ENCODE results near the gene MPDU1. TPM values are rescaled to one million over a fixed set of nuclear protein-coding genes. Genes with fewer than 3 reads are reported as not detected.

Gene MPDU1
- total and polyA plus RNA-seq, 2 of the 13 experiments (the other 11 are each of a cell fraction or from before 2014, with no cell fraction given) = 112 to 167 TPM

GRCh38 chr17:7629939-7630571, 46.4 kb downstream of the MPDU1 start, which contains the start of gene SHBG (continued):
- TF ChIP-seq ERF (CRISPR knock-in tag; IDR thresholded peaks at IDR 0.05) (peak; percentile 20; the same call in 1 of the 2 replicates), HNRNPL (IDR thresholded peaks at IDR 0.05; ENCODE audit: low read depth, low read length) (0 out of 2 replicates have a peak, but pooled peaks have one; percentile 50), ZNF280B (CRISPR knock-in tag; IDR thresholded peaks at IDR 0.05; ENCODE audit: borderline replicate concordance) (0 out of 2 replicates have a peak, but pooled peaks have one; percentile 40), ZNF362 (CRISPR knock-in tag; IDR thresholded peaks at IDR 0.05; ENCODE audit: borderline replicate concordance) (peak; percentile 22; the same call in 1 of the 2 replicates), SMAD9 (CRISPR knock-in tag; IDR thresholded peaks at IDR 0.05) (0 out of 2 replicates have a peak, but pooled peaks have one; percentile 33), BORCS8-MEF2B (CRISPR knock-in tag; IDR thresholded peaks at IDR 0.05) (0 out of 2 replicates have a peak, but pooled peaks have one; percentile 41), ZMYM3 (CRISPR knock-in tag; IDR thresholded peaks at IDR 0.05) (0 out of 2 replicates have a peak, but pooled peaks have one; percentile 40), NR2F1 (CRISPR knock-in tag; IDR thresholded peaks at IDR 0.05) (peak; percentile 41 to 56; a peak in 3 of 4 replicates), PATZ1 (CRISPR knock-in tag; IDR thresholded peaks at IDR 0.05) (peak; percentile 70)
- TF ChIP-seq, protein P1, sequence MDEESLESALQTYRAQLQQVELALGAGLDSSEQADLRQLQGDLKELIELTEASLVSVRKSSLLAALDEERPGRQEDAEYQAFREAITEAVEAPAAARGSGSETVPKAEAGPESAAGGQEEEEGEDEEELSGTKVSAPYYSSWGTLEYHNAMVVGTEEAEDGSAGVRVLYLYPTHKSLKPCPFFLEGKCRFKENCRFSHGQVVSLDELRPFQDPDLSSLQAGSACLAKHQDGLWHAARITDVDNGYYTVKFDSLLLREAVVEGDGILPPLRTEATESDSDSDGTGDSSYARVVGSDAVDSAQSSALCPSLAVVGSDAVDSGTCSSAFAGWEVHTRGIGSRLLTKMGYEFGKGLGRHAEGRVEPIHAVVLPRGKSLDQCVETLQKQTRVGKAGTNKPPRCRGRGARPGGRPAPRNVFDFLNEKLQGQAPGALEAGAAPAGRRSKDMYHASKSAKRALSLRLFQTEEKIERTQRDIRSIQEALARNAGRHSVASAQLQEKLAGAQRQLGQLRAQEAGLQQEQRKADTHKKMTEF (CRISPR knock-in tag; IDR thresholded peaks at IDR 0.05) = peak; percentile 67
- TF ChIP-seq, protein P2, sequence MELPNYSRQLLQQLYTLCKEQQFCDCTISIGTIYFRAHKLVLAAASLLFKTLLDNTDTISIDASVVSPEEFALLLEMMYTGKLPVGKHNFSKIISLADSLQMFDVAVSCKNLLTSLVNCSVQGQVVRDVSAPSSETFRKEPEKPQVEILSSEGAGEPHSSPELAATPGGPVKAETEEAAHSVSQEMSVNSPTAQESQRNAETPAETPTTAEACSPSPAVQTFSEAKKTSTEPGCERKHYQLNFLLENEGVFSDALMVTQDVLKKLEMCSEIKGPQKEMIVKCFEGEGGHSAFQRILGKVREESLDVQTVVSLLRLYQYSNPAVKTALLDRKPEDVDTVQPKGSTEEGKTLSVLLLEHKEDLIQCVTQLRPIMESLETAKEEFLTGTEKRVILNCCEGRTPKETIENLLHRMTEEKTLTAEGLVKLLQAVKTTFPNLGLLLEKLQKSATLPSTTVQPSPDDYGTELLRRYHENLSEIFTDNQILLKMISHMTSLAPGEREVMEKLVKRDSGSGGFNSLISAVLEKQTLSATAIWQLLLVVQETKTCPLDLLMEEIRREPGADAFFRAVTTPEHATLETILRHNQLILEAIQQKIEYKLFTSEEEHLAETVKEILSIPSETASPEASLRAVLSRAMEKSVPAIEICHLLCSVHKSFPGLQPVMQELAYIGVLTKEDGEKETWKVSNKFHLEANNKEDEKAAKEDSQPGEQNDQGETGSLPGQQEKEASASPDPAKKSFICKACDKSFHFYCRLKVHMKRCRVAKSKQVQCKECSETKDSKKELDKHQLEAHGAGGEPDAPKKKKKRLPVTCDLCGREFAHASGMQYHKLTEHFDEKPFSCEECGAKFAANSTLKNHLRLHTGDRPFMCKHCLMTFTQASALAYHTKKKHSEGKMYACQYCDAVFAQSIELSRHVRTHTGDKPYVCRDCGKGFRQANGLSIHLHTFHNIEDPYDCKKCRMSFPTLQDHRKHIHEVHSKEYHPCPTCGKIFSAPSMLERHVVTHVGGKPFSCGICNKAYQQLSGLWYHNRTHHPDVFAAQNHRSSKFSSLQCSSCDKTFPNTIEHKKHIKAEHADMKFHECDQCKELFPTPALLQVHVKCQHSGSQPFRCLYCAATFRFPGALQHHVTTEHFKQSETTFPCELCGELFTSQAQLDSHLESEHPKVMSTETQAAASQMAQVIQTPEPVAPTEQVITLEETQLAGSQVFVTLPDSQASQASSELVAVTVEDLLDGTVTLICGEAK (IDR thresholded peaks at IDR 0.05) = no peak
- TF ChIP-seq, protein P2 (CRISPR knock-in tag; IDR thresholded peaks at IDR 0.05) = peak; percentile 19; the same call in 1 of the 2 replicates

Measured in HepG2 (cell line).